LNCaP clone FGC (cell line): ENCODE results near the gene CDS2.

Source experiments
- DNase-seq: peaks from one replicate; pipeline ENCODE4 v3.0.0-alpha.2; 2011; ENCODE audit warnings: low read depth
- H3K4me3 ChIP-seq: 2 replicates; pipeline ENCODE4 v1.5.1; 2011; ENCODE audit warnings: mild to moderate bottlenecking, low read depth, low read length, control low read depth
- CTCF ChIP-seq: IDR thresholded peaks from 2 replicates; pipeline ENCODE4 v1.5.1; 2012; ENCODE audit warnings: mild to moderate bottlenecking; ENCODE audit not compliant: control insufficient read depth, insufficient read depth; ENCODE audit errors: extremely low read depth

Gene CDS2

GRCh38 chr20:5195655-5196054 lies 68.8 kb downstream of the CDS2 start:
- no peak for TF ChIP-seq CTCF
- no peak overlapping the region for H3K4me3 ChIP-seq
- no peak for DNase-seq

- no peak overlapping the region for H3K4me3 ChIP-seq
- no peak for TF ChIP-seq CTCF
- DNase-seq = no peak
Measured at GRCh38 chr20:5196149-5196548, 69.3 kb downstream of the CDS2 start.

GRCh38 chr20:5197270-5197827 lies 70.5 kb downstream of the CDS2 start:
- no peak for DNase-seq
- no peak overlapping the region for H3K4me3 ChIP-seq
- no peak for TF ChIP-seq CTCF

GRCh38 chr20:5197847-5198650 lies 71.2 kb downstream of the CDS2 start:
- DNase-seq = no peak
- no peak overlapping the region for H3K4me3 ChIP-seq
- no peak for TF ChIP-seq CTCF

- no peak for DNase-seq
- TF ChIP-seq CTCF = no peak
- no peak overlapping the region for H3K4me3 ChIP-seq
Measured at GRCh38 chr20:5198651-5198924, 71.8 kb downstream of the CDS2 start.

GRCh38 chr20:5203380-5203779 lies 76.6 kb downstream of the CDS2 start:
- no peak overlapping the region for H3K4me3 ChIP-seq
- no peak for TF ChIP-seq CTCF
- DNase-seq = no peak
